GM12801 (cell line): ENCODE results near the gene MAP6D1.

Experiments used
- TF ChIP-seq, protein P1 (sequence below): IDR thresholded peaks from one replicate; pipeline ENCODE4 v1.5.1; 2011; ENCODE audit warnings: control low read depth; ENCODE audit not compliant: insufficient read length; ENCODE audit errors: extremely low read depth

Gene MAP6D1

DNA sequence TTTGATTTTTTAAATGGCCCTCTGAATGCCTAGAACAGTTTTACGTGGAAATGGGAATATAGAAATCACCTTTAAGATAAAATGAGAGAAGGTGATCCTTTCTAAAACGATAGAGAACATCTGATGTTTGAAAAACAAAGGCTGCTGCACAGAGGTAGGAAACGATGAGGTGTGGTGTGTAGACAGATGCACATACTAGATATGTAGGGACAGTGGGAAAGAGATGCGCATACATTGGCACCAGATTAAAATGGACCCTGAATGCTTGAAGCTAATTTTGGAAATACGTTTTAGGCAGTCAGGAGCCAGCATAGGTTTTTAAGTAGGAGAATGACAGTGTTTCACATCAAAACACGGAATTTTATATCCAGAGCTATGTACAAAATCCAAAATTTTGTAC, 29.0 kb downstream of the MAP6D1 start:
- TF ChIP-seq, protein P1, sequence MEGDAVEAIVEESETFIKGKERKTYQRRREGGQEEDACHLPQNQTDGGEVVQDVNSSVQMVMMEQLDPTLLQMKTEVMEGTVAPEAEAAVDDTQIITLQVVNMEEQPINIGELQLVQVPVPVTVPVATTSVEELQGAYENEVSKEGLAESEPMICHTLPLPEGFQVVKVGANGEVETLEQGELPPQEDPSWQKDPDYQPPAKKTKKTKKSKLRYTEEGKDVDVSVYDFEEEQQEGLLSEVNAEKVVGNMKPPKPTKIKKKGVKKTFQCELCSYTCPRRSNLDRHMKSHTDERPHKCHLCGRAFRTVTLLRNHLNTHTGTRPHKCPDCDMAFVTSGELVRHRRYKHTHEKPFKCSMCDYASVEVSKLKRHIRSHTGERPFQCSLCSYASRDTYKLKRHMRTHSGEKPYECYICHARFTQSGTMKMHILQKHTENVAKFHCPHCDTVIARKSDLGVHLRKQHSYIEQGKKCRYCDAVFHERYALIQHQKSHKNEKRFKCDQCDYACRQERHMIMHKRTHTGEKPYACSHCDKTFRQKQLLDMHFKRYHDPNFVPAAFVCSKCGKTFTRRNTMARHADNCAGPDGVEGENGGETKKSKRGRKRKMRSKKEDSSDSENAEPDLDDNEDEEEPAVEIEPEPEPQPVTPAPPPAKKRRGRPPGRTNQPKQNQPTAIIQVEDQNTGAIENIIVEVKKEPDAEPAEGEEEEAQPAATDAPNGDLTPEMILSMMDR: no peak

- TF ChIP-seq, protein P1: no peak
These were observed 30.9 kb downstream of the MAP6D1 start for GRCh38 chr3:183794452-183794851.

GRCh38 chr3:183792976-183793375, 32.4 kb downstream of the MAP6D1 start:
- TF ChIP-seq, protein P1: no peak

- TF ChIP-seq, protein P1: no peak
These were observed 34.7 kb downstream of the MAP6D1 start for GRCh38 chr3:183790700-183791099.

- TF ChIP-seq, protein P1: no peak
These were observed 35.6 kb downstream of the MAP6D1 start for GRCh38 chr3:183789826-183790225.

DNA sequence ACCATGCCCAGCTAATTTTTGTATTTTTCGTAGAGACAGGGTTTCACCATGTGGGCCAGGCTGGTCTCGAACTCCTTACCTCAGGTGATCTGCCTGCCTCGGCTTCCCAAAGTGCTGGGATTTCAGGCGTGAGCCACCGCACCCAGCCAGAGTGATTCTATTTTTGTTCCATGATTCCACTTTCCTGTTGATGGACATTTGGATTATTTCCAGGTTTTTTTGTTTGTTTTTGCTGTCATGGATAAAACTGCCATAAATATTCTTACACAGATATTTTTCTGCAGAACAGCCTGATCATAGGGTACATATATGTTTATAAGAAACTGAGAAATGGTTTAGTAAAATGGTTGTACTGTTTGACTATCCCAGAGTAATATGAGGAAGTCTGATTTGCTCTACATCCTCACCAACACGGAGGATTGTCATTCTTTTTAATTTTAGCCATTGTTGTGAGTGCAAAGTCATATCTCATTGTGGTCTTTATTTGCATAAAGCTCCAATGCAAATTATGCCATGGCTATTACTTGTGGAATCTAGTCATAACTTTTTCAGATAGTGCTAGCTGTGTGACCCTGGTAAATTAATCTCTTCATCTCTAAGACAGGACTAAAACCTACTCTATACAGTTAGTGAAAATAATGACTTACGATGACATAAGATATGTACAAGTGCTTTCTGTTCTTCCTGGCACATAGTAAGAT, 42.7 kb downstream of the MAP6D1 start:
- TF ChIP-seq, protein P1: no peak

DNA sequence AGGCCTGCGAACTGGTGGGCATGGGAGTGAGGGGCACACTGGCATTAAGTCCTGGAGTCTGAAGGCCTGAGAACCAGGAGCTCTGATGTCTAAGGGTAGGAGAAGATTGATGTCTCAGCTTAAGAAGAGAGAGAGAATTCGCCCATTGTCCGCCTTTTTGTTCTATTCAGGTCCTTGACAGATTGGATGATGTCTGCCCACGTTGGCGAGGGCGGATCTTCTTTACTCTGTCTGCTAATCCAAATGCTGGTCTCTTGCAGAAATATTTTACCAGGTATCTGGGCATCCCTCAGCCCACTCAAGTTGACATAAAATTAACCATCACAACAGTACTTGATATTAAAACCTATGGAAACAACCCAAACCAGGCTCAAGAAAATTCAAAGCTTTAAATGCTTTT, 44.1 kb downstream of the MAP6D1 start:
- TF ChIP-seq, protein P1: no peak
